Endothelial cell of umbilical vein (primary cell): ENCODE measurements around the gene GFM2. TPM values are rescaled to one million over a fixed set of nuclear protein-coding genes. Genes with fewer than 3 reads are reported as not detected.

Experiments used
- BruUV-seq: library from RNA; stranded (reverse); fragments of 400-500 nt; replicated peaks from 2 replicates; lab custom pipeline; 2021; lab: Mats Ljungman, UMichigan
- CTCF ChIA-PET: fragments of 300-600, 350-600 bp; sonication (Branson Sonifier 250); formaldehyde crosslinking; loops from one replicate; lab custom pipeline; 2021; ENCODE audit warnings: antibody characterized with exemption, inconsistent platforms; lab: Charles Lee
- POLR2A ChIA-PET: fragments of 300-600, 350-600 bp; sonication (Branson Sonifier 250); formaldehyde crosslinking; loops from one replicate; lab custom pipeline; 2021; ENCODE audit warnings: antibody characterized with exemption, inconsistent platforms; lab: Charles Lee
- DNase-seq: peaks from one replicate; pipeline ENCODE4 v3.0.0-alpha.2; 2011; ENCODE audit warnings: low read depth, low spot score
- FAIRE-seq: peaks from 2 replicates; lab custom pipeline; 2011; peaks lifted over from hg19 to GRCh38; lab: Jason Lieb, UNC
- H2AFZ ChIP-seq: 2 replicates; pipeline ENCODE4 v1.6.0; 2012; ENCODE audit warnings: low read depth, low read length, control low read depth, inconsistent platforms
- H3K27ac ChIP-seq: 2 replicates; pipeline ENCODE4 v1.5.1; 2011; ENCODE audit warnings: low read depth, mild to moderate bottlenecking, control low read depth, low read length, moderate library complexity; ENCODE audit not compliant: insufficient read depth
- H3K27me3 ChIP-seq, 2 experiments: 2 replicates each; pipeline versions ENCODE4 v1.6.0 to v1.6.1; 2011; ENCODE audit warnings: low read length in 2 of 2, mixed read lengths in 1 of 2; ENCODE audit not compliant: control insufficient read depth in 2 of 2, insufficient read depth in 2 of 2
- H3K36me3 ChIP-seq, 2 experiments: 2 replicates in 1 of 2; 3 replicates in 1 of 2; pipeline ENCODE4 v1.5.1; 2011; ENCODE audit warnings: low read length in 2 of 2, mild to moderate bottlenecking in 1 of 2, moderate library complexity in 1 of 2; ENCODE audit not compliant: control insufficient read depth in 2 of 2, insufficient read depth in 2 of 2; ENCODE audit errors: extremely low read depth in 1 of 2
- H3K4me1 ChIP-seq: 3 replicates; pipeline ENCODE4 v1.5.1; 2011; ENCODE audit warnings: mild to moderate bottlenecking, low read length; ENCODE audit not compliant: control insufficient read depth, insufficient read depth; ENCODE audit errors: extremely low read depth
- H3K4me2 ChIP-seq: 2 replicates; pipeline ENCODE4 v1.6.1; 2011; ENCODE audit warnings: low read length, control low read depth, mixed read lengths; ENCODE audit not compliant: insufficient read depth
- H3K4me3 ChIP-seq, 3 experiments: fragments of 200-600 bp in 1 of 3; sonication (generic), shearing (Covaris generic) in 1 of 3; replicated peaks in 1 of 3; 2 replicates each; pipeline ENCODE4 v1.5.1; 2011 to 2016; ENCODE audit warnings: control low read depth in 3 of 3, low read length in 3 of 3, mild to moderate bottlenecking in 2 of 3, inconsistent platforms in 1 of 3, low read depth in 1 of 3, moderate library complexity in 1 of 3; ENCODE audit not compliant: insufficient read depth in 1 of 3
- H3K79me2 ChIP-seq: 2 replicates; pipeline ENCODE4 v1.6.0; 2012; ENCODE audit warnings: low read length, inconsistent platforms; ENCODE audit not compliant: control insufficient read depth, insufficient read depth
- H3K9ac ChIP-seq: replicated peaks from 2 replicates; pipeline ENCODE3; 2011; ENCODE audit warnings: low read length, control low read depth; ENCODE audit not compliant: insufficient read depth; ENCODE audit errors: extremely low read depth
- H3K9me1 ChIP-seq: replicated peaks from 3 replicates; pipeline ENCODE4 v1.6.0; 2011; ENCODE audit warnings: mild to moderate bottlenecking, low read length; ENCODE audit not compliant: control insufficient read depth, insufficient read depth; ENCODE audit errors: extremely low read depth
- H3K9me3 ChIP-seq: replicated peaks from 2 replicates; pipeline ENCODE4 v1.5.1; 2012; ENCODE audit warnings: low read length, inconsistent platforms; ENCODE audit not compliant: control insufficient read depth, insufficient read depth
- H4K20me1 ChIP-seq: replicated peaks from 2 replicates; pipeline ENCODE3; 2011; ENCODE audit warnings: mild to moderate bottlenecking, low read length; ENCODE audit not compliant: control insufficient read depth, insufficient read depth; ENCODE audit errors: extremely low read depth
- EZH2 ChIP-seq: IDR thresholded peaks from 2 replicates; pipeline ENCODE4 v1.6.1; 2012; ENCODE audit warnings: borderline replicate concordance, low read depth, mild to moderate bottlenecking, moderate library complexity, low read length, inconsistent platforms; ENCODE audit not compliant: severe bottlenecking
- FOS ChIP-seq: IDR thresholded peaks from 2 replicates; pipeline ENCODE4 v1.6.1; 2011; ENCODE audit warnings: mild to moderate bottlenecking, low read length, moderate library complexity, borderline replicate concordance; ENCODE audit not compliant: insufficient read depth
- GATA2 ChIP-seq: IDR thresholded peaks from 2 replicates; pipeline ENCODE4 v1.7.0; 2011; ENCODE audit warnings: low read depth, mild to moderate bottlenecking, moderate library complexity, mixed read lengths, low read length; ENCODE audit not compliant: insufficient read length, insufficient read depth
- JUN ChIP-seq: IDR thresholded peaks from 2 replicates; pipeline ENCODE4 v1.6.1; 2011; ENCODE audit warnings: borderline replicate concordance, low read depth; ENCODE audit not compliant: insufficient read length, insufficient read depth
- MYC ChIP-seq: IDR thresholded peaks from one replicate; pipeline ENCODE4 v1.6.1; 2011; ENCODE audit warnings: mild to moderate bottlenecking, low read depth, low read length
- POLR2A ChIP-seq: IDR thresholded peaks from 2 replicates; pipeline ENCODE4 v1.6.1; 2012; ENCODE audit warnings: low read depth, mild to moderate bottlenecking, control low read depth, low read length
- POLR2AphosphoS5 ChIP-seq: IDR thresholded peaks from 2 replicates; pipeline ENCODE4 v1.6.1; 2012; ENCODE audit warnings: low read depth, mild to moderate bottlenecking, control low read depth, low read length, moderate library complexity; ENCODE audit not compliant: insufficient read depth
- dilution Hi-C: fragments of 300-500 bp; cut with MboI; formaldehyde crosslinking; loops from one replicate; pipeline ENCODE4 v1.15.0; 2019; ENCODE audit warnings: low sequenced_read_pairs; ENCODE audit not compliant: extremely low pct_ligation_motif_present
- intact Hi-C: fragments of 100-400 bp; cut with micrococcal nuclease; formaldehyde crosslinking; loops from one replicate; pipeline ENCODE4 v1.10.0; 2022
- polyA plus RNA-seq, 4 experiments: library from polyadenylated mRNA; depleted of rRNA in 3 of 4; stranded (reverse) in 3 of 4; unstranded in 1 of 4; fragments of >200 nt; gene quantifications; 2 replicates each; pipeline versions ENCODE4 v1.2.1 to v1.2.3, GENCODE V29; 2011 to 2012; ENCODE audit warnings: missing spikeins in 1 of 4
- total RNA-seq: library from RNA; stranded (reverse); gene quantifications from 2 replicates; pipeline ENCODE4 v1.2.3, GENCODE V29; 2021
- TF ChIP-seq, protein P1 (sequence below): IDR thresholded peaks from 2 replicates; pipeline ENCODE4 v1.6.1; 2011; ENCODE audit not compliant: insufficient read depth, insufficient read length
- TF ChIP-seq, protein P2 (sequence below), 2 donors: IDR thresholded peaks; 1 replicate in 1 of 2; 2 replicates in 1 of 2; pipeline ENCODE4 v1.5.1; 2011; ENCODE audit warnings: low read length in 2 of 2, mild to moderate bottlenecking in 2 of 2, moderate library complexity in 2 of 2, control low read depth in 1 of 2, inconsistent platforms in 1 of 2, low read depth in 1 of 2; ENCODE audit not compliant: insufficient read depth in 1 of 2; ENCODE audit errors: extremely low read depth in 1 of 2

The GFM2 gene
- total and polyA plus RNA-seq, 2 donors (not counting 3 experiments of a cell fraction or from before 2014, with no cell fraction given), result 16.5 to 29.0 TPM

DNA sequence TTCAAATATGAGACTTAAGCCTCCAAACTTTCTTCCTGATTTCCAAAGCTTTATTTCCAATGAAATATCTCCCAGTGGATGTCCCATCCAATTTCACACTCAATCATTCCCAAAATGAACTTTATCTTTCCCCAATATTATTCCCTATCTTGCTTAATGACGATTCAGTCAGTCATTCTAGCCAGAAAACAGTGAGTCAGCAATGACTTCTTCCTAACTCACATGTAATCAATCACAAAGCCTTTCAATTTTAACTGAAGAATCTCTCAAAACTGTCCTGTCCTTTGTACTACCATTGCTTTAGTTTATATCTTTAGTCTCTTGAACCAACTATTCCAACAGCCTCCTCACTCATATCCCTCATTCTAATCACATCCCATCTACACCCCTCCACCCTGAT is 35.0 kb upstream of the GFM2 start:
- Histone ChIP-seq H3K4me2 (no peak overlapping the region), H3K4me1 (no peaks in the 10 kb centered on the region), H3K9ac (no peak overlapping the region), H3K27ac (no peak overlapping the region), H4K20me1 (no peaks in the 10 kb centered on the region), H3K27me3 (peaks cover 2% of the 10 kb centered on the region in 2 experiments), H3K9me3 (no peaks in the 10 kb centered on the region), H2AFZ (no peak overlapping the region), H3K4me3 (no peak overlapping the region), H3K79me2 (no peaks in the 10 kb centered on the region), H3K36me3 (no peaks in the 10 kb centered on the region), H3K9me1 (no peaks in the 10 kb centered on the region)
- POLR2A ChIA-PET, result no interaction called here
- dilution Hi-C loops (no loop called here), intact Hi-C loops (no loop called here)
- FAIRE-seq, result no peak
- CTCF ChIA-PET, result no interaction called here
- BruUV-seq, result no TSS peak
- no peak for DNase-seq
- TF ChIP-seq, protein P1, sequence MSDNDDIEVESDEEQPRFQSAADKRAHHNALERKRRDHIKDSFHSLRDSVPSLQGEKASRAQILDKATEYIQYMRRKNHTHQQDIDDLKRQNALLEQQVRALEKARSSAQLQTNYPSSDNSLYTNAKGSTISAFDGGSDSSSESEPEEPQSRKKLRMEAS, result no peak
- TF ChIP-seq GATA2, result no peak
- no peak for TF ChIP-seq FOS
- TF ChIP-seq EZH2, result no peak
- no peak for TF ChIP-seq POLR2AphosphoS5
- no peak for TF ChIP-seq POLR2A
- TF ChIP-seq MYC, result no peak
- TF ChIP-seq, protein P2, sequence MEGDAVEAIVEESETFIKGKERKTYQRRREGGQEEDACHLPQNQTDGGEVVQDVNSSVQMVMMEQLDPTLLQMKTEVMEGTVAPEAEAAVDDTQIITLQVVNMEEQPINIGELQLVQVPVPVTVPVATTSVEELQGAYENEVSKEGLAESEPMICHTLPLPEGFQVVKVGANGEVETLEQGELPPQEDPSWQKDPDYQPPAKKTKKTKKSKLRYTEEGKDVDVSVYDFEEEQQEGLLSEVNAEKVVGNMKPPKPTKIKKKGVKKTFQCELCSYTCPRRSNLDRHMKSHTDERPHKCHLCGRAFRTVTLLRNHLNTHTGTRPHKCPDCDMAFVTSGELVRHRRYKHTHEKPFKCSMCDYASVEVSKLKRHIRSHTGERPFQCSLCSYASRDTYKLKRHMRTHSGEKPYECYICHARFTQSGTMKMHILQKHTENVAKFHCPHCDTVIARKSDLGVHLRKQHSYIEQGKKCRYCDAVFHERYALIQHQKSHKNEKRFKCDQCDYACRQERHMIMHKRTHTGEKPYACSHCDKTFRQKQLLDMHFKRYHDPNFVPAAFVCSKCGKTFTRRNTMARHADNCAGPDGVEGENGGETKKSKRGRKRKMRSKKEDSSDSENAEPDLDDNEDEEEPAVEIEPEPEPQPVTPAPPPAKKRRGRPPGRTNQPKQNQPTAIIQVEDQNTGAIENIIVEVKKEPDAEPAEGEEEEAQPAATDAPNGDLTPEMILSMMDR (IDR thresholded peaks at IDR 0.05; ENCODE audit: extremely low read depth in 1 of 2, insufficient read depth in 1 of 2, low read depth in 1 of 2, low read length in 2 of 2), result no peak
- TF ChIP-seq JUN, result no peak
